Adrenal gland (tissue), 12 donors: ENCODE measurements around the gene IMMP1L. TPM values are rescaled to one million over a fixed set of nuclear protein-coding genes. Genes with fewer than 3 reads are reported as not detected.

Source experiments
- DNase-seq, 7 donors: peaks; one replicate each; pipeline ENCODE4 v3.0.0-alpha.2; 2019 to 2020
- H3K27ac ChIP-seq, 5 donors: fragments of 200-600 bp; sonication (generic) in 4 of 5; 1 replicate in 3 of 5; 2 replicates in 2 of 5; pipeline versions ENCODE4 v1.5.1 to v1.8.0; 2016 to 2020; ENCODE audit warnings: mild to moderate bottlenecking in 1 of 5
- H3K27me3 ChIP-seq: fragments of 200-600 bp; 2 replicates; pipeline ENCODE4 v1.8.0; 2021
- H3K36me3 ChIP-seq, 2 donors: fragments of 200-600 bp; replicated peaks in 1 of 2; 1 replicate in 1 of 2; 2 replicates in 1 of 2; pipeline versions ENCODE4 v1.5.1 to v1.8.0; 2018 to 2022
- H3K4me1 ChIP-seq, 2 donors: fragments of 200-600 bp; replicated peaks in 1 of 2; 1 replicate in 1 of 2; 2 replicates in 1 of 2; pipeline versions ENCODE4 v1.5.1 to v1.8.0; 2018 to 2021
- H3K4me3 ChIP-seq, 4 donors: fragments of 200-600 bp; sonication (generic) in 3 of 4; one replicate each; pipeline ENCODE4 v1.5.1; 2016 to 2018
- H3K9me3 ChIP-seq, 3 donors: fragments of 200-600 bp; sonication (generic) in 1 of 3; replicated peaks in 1 of 3; 1 replicate in 2 of 3; 2 replicates in 1 of 3; pipeline versions ENCODE4 v1.5.1 to v1.8.0; 2016 to 2021
- CTCF ChIP-seq, 6 experiments: fragments of 450-650 bp in 4 of 6; fragments of 200-600 bp in 2 of 6; sonication (generic) in 1 of 6; IDR thresholded peaks; 1 replicate in 5 of 6; 2 replicates in 1 of 6; pipeline versions ENCODE4 v1.5.1 to v1.8.0; 2016 to 2021; ENCODE audit warnings: antibody characterized with exemption in 6 of 6, mild to moderate bottlenecking in 2 of 6, moderate library complexity in 1 of 6
- POLR2A ChIP-seq, 2 donors: fragments of 450-650 bp; IDR thresholded peaks; one replicate each; pipeline ENCODE4 v1.6.1; 2017; ENCODE audit warnings: antibody characterized with exemption in 2 of 2, mild to moderate bottlenecking in 2 of 2, moderate library complexity in 1 of 2
- WGBS, 4 donors: extraction: QIAGEN DNeasy Blood & Tissue Kit in 2 of 4; methylation state at CpG; one replicate each; pipeline versions ENCODE4 v1.1.5 to v1.1.7; 2013 to 2017; 5-methylcytosine and 5-hydroxymethylcytosine counted together
- intact Hi-C, 2 donors: fragments of 100-400 bp; cut with DNase I; formaldehyde crosslinking; loops; one replicate each; pipeline versions ENCODE4 v1.14.1 to v1.15.0; 2022 to 2023
- polyA plus RNA-seq, 3 donors: library from polyadenylated mRNA; stranded (reverse); fragments of 200-250 nt in 2 of 3; fragments of 350-450 nt in 1 of 3; fragmentation: Illumina TruSeq in 1 of 3; extraction: RNeasy Lipid Tissue Mini Kit (QIAGEN cat#74804) in 1 of 3; gene quantifications; one replicate each; pipeline ENCODE4 v1.2.3, GENCODE V29; 2013 to 2014
- total RNA-seq, 9 donors: library from RNA; depleted of rRNA in 4 of 9; stranded (reverse); fragments of >200 nt in 4 of 9; fragments of 120-200 nt in 1 of 9; fragmentation: NEBNext Ultra II Directional in 1 of 9; extraction: Animal tissue kit (Norgen Biotek cat#: 25700) in 1 of 9; gene quantifications; one replicate each; pipeline versions ENCODE4 v1.1.0 to v1.2.4, GENCODE V29; 2013 to 2023
- donor health status: healthy with polysubstance abuse.
- donor health status: Bipolar disorder and iron deficiency.
- donor health status: DM: yes; HTN: yes; CAD: no.
- donor health status: DM: no; HTN: no; CAD: no.
- donor health status: DM: no; HTN: no; CAD: no.
- donor health status: DM: yes; HTN: yes; CAD: no.

IMMP1L gene
- total and polyA plus RNA-seq, 12 donors: 5.2 to 71.9 (median 19.0) TPM

DNA sequence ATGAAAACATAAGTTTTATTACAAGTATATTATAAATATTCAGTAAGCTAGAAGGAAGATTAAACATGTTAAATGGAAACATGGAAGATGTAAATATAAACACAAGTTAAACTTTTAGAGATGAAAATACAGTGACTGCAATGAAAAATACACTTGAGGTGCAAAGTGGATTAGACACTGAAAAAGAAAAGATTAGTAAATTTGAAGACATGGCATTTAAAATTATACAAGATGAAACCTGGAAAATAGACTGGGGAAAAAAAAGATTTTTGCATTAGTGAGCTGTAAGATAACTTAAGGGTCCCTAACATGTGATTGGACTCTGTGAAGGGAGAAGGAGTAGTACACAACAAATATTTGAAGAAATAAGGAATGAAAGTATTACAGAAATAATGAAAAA, 33.4 kb upstream of the IMMP1L start:
- TF ChIP-seq POLR2A (IDR thresholded peaks at IDR 0.05): no peak
- no peak for TF ChIP-seq CTCF (IDR thresholded peaks at IDR 0.05)
- H3K36me3 ChIP-seq: no peaks in the 10 kb centered on the region
- intact Hi-C loops: no loop called here
- no peaks in the 10 kb centered on the region for H3K27me3 ChIP-seq
- H3K27ac ChIP-seq: no peak overlapping the region
- no peaks in the 10 kb centered on the region for H3K9me3 ChIP-seq
- H3K4me1 ChIP-seq: no peaks in the 10 kb centered on the region
- no peak overlapping the region for H3K4me3 ChIP-seq
- DNase-seq: no peak

GRCh38 chr11:31535479-31535878, 26.1 kb upstream of the IMMP1L start:
- H3K4me3 ChIP-seq: no peak overlapping the region
- H3K9me3 ChIP-seq: no peaks in the 10 kb centered on the region
- no peaks in the 10 kb centered on the region for H3K4me1 ChIP-seq
- no peak for TF ChIP-seq POLR2A (IDR thresholded peaks at IDR 0.05)
- TF ChIP-seq CTCF (IDR thresholded peaks at IDR 0.05): no peak
- no peaks in the 10 kb centered on the region for H3K27me3 ChIP-seq
- DNase-seq: no peak
- WGBS, 4 donors: 83 to 91% (median 89%) methylated on average over 4 of the region's 4 CpGs
- intact Hi-C loops: no loop called here
- H3K36me3 ChIP-seq: no peaks in the 10 kb centered on the region
- no peak overlapping the region for H3K27ac ChIP-seq

DNA sequence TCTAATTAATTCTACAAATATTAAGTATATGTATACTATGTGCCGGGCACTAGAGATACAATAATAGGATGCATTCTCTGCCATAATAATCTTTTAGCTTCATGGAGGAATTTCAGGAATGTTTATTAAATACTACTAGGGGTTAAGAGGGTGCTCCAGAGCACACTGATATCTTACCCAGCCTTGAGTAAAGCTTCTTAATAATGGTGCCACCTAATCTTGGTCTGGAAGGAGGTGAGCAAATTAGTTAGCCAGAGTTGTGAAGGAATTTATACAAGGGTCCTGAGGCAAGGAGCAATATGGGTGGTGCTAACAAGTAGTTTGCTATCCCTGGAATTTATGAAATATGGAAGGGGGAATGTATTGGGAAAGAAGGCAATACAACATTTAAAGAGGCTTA, 21.9 kb upstream of the IMMP1L start:
- 95 to 96% (median 95%) methylated on average over 1 of the region's 1 CpG for WGBS, 4 donors

DNA sequence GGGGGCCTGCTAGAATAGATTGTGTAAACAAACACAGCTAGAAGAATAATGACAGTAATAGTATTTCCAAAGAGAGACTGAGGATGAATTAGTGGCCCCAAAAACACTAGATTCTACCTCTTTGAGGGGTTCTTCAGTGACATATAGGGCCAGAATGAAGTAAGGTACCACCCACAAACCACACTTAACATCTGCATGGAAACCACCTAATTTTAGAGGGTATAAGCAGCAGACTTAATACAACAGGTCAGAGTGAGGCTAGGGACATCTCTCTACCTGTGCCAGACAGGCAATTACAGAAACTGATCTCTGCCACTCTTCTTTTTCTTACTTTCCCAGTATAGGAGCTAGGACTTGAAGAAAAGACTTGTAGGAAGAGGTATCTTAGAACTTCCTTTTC, 20.3 kb upstream of the IMMP1L start:
- H3K27ac ChIP-seq: no peak overlapping the region
- intact Hi-C loops: no loop called here

More for the DNA sequence above, 21.9 kb upstream of the IMMP1L start:
- no peaks in the 10 kb centered on the region for H3K9me3 ChIP-seq
- DNase-seq: no peak
- H3K36me3 ChIP-seq: no peaks in the 10 kb centered on the region
- H3K4me3 ChIP-seq: no peak overlapping the region
- no peaks in the 10 kb centered on the region for H3K27me3 ChIP-seq
- intact Hi-C loops: no loop called here
- H3K4me1 ChIP-seq: no peaks in the 10 kb centered on the region
- TF ChIP-seq POLR2A (IDR thresholded peaks at IDR 0.05) (no peak), CTCF (IDR thresholded peaks at IDR 0.05) (no peak)
- H3K27ac ChIP-seq: no peak overlapping the region

More for the DNA sequence above, 20.3 kb upstream of the IMMP1L start:
- no peak for DNase-seq
- Histone ChIP-seq H3K36me3 (no peaks in the 10 kb centered on the region), H3K4me3 (no peak overlapping the region), H3K27me3 (no peaks in the 10 kb centered on the region), H3K4me1 (no peaks in the 10 kb centered on the region), H3K9me3 (no peaks in the 10 kb centered on the region)
- TF ChIP-seq CTCF (IDR thresholded peaks at IDR 0.05): no peak
- TF ChIP-seq POLR2A (IDR thresholded peaks at IDR 0.05): no peak
